ENCODE results near the gene NOTCH3. TPM values are rescaled to one million over a fixed set of nuclear protein-coding genes. Genes with fewer than 3 reads are reported as not detected.
A peak's percentile ranks its signal among the peaks of the same experiment; 100 is the strongest.

NOTCH3 gene
- total RNA-seq, 4 donors from 2014 or later: 95.6 to 278 (median 122) TPM

- Histone ChIP-seq H3K4me1 (peaks cover 27 to 66% (median 43%) of the 10 kb centered on the region in 3 donors), H3K27ac (peak overlapping the region; percentile 90 to 98 (median 96)), H3K27me3 (peaks cover 0 to 65% (median 0%) of the 10 kb centered on the region in 4 donors), H3K9me3 (no peaks in the 10 kb centered on the region), H3K36me3 (peaks cover 0 to 12% (median 0%) of the 10 kb centered on the region in 3 donors), H3K4me3 (peak overlapping the region; percentile 61 to 80 (median 75))
- TF ChIP-seq POLR2A (IDR thresholded peaks at IDR 0.05): no peak
- TF ChIP-seq CTCF (IDR thresholded peaks at IDR 0.05): no peak
- intact Hi-C loops (cut with DNase I): no loop called here
- 0 to 2% methylated on average over 8 of the region's 82 CpGs for WGBS, 2 donors
- DNase-seq: no peak
Observed at GRCh38 chr19:15199661-15200552, 888 bp downstream of the NOTCH3 start.

GRCh38 chr19:15198951-15199660 is 1.7 kb downstream of the NOTCH3 start:
- WGBS, 2 donors: 54 to 76% methylated on average over 7 to 11 of the region's 15 CpGs

GRCh38 chr19:15197942-15198341 is 2.9 kb downstream of the NOTCH3 start:
- intact Hi-C loops (cut with DNase I): no loop called here
- TF ChIP-seq POLR2A (IDR thresholded peaks at IDR 0.05): peak in 1 of 4 donors; percentile 17
- no peak for TF ChIP-seq CTCF (IDR thresholded peaks at IDR 0.05)
- peaks cover 0 to 23% (median 0%) of the 10 kb centered on the region in 3 donors for H3K36me3 ChIP-seq
- DNase-seq: no peak
- 7 to 18% methylated on average over 7 of the region's 8 CpGs for WGBS, 2 donors
- peak overlapping the region in 3 of 4 donors; percentile 71 to 80 (median 79) for H3K4me3 ChIP-seq
- H3K27me3 ChIP-seq: peaks cover 0 to 77% (median 0%) of the 10 kb centered on the region in 4 donors
- no peaks in the 10 kb centered on the region for H3K9me3 ChIP-seq
- H3K4me1 ChIP-seq: peaks cover 32 to 77% (median 43%) of the 10 kb centered on the region in 3 donors
- peak overlapping the region; percentile 90 to 98 (median 94) for H3K27ac ChIP-seq

More at GRCh38 chr19:15198951-15199660, 1.7 kb downstream of the NOTCH3 start:
- H3K27ac ChIP-seq: peak overlapping the region; percentile 90 to 98 (median 96)
- peaks cover 0 to 73% (median 0%) of the 10 kb centered on the region in 4 donors for H3K27me3 ChIP-seq
- no peak for DNase-seq
- peak overlapping the region; percentile 61 to 80 (median 75) for H3K4me3 ChIP-seq
- no peak for TF ChIP-seq CTCF (IDR thresholded peaks at IDR 0.05)
- peaks cover 32 to 74% (median 43%) of the 10 kb centered on the region in 3 donors for H3K4me1 ChIP-seq
- H3K9me3 ChIP-seq: no peaks in the 10 kb centered on the region
- intact Hi-C loops (cut with DNase I): no loop called here
- peaks cover 0 to 13% (median 0%) of the 10 kb centered on the region in 3 donors for H3K36me3 ChIP-seq

- no peak for DNase-seq
- Histone ChIP-seq H3K27ac (peak overlapping the region; percentile 90 to 98 (median 94)), H3K9me3 (no peaks in the 10 kb centered on the region), H3K27me3 (peaks cover 0 to 77% (median 0%) of the 10 kb centered on the region in 4 donors), H3K4me1 (peaks cover 32 to 77% (median 43%) of the 10 kb centered on the region in 3 donors), H3K4me3 (peak overlapping the region in 3 of 4 donors; percentile 16 to 80 (median 71)), H3K36me3 (peaks cover 0 to 29% (median 0%) of the 10 kb centered on the region in 3 donors)
- intact Hi-C loops (cut with DNase I): no loop called here
- TF ChIP-seq CTCF (IDR thresholded peaks at IDR 0.05): no peak
- TF ChIP-seq POLR2A (IDR thresholded peaks at IDR 0.05): no peak
- 8 to 11% methylated on average over 3 to 4 of the region's 14 CpGs for WGBS, 2 donors
Observed at GRCh38 chr19:15197275-15197941, 3.4 kb downstream of the NOTCH3 start.
